ENCODE results near the gene MARCHF9.

MARCHF9 gene

GRCh38 chr12:57739914-57740538, 14.9 kb upstream of the MARCHF9 start:
- H3K4me3 Mint-ChIP-seq: peak overlapping the region; percentile 96
- ATAC-seq (no peak), DNase-seq (no peak)
- no peaks in the 10 kb centered on the region for H3K9me3 Mint-ChIP-seq
- no peaks in the 10 kb centered on the region for H3K27me3 Mint-ChIP-seq
- peaks cover 50% of the 10 kb centered on the region for H3K4me1 Mint-ChIP-seq
- H3K27ac Mint-ChIP-seq: peak overlapping the region; percentile 15
- H3K36me3 Mint-ChIP-seq (ENCODE audit: low read depth): peaks cover 5% of the 10 kb centered on the region

DNA sequence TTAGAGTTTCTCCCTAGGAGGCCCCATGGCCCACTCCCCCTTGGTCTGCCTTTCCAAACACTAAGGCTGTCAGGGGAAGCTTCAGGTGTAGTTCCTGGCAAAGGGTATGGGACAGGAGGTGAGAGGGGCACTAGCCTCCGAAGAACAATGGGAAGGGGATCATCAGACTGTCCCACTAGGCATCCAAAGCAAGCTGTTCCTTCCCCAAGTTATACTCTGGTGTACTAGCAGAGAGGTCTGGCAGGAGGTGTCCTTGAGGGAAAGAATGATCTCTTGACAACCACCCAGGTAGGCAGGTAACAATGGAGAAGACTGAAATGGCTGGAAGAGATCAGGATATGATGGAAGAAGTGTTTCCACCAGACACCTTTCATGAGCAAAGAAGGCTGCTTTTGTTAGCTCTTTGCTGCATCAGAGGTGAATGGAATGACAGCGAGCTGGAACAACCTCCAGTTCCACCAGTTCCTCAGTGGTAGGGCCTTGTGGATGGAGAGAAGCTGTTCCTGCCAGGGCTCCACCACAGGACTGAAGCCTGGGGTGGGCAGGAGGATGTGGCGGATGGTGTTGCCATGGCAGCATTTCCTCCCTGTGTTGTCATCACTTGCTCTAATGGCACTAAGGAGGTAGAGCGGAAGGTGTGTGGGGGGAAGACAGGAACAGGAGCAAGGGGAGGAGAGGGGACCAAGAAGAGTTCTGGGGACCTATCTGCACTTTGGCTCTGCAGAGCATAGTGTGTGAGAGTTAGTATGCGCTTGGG, 14.1 kb upstream of the MARCHF9 start:
- Mint-ChIP-seq H3K27me3 (no peaks in the 10 kb centered on the region), H3K4me1 (peaks cover 58% of the 10 kb centered on the region), H3K4me3 (peak overlapping the region; percentile 96), H3K9me3 (no peaks in the 10 kb centered on the region), H3K36me3 (ENCODE audit: low read depth) (peaks cover 8% of the 10 kb centered on the region), H3K27ac (peak overlapping the region; percentile 90)
- DNase-seq (peak; percentile 75), ATAC-seq (peak; percentile 68)

DNA sequence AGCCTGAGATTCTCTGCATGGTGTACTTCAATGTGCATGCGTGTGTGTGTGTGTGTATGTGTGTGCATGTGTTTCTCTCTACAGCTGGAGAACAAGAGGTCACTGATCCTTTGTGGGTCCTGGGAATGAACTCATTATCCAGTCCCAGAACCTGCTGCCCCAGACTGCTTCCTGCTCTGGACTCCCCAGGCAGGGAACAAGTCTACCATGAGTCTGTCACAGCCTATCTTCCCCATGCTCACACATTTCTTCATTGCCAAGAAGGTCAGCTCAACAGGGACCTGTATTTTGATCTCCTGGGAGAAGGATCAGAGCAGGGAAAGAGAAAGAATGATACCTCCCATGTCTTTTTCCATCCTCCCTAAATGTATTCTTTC, 13.5 kb upstream of the MARCHF9 start:
- DNase-seq (no peak), ATAC-seq (no peak)
- H3K4me1 Mint-ChIP-seq: peaks cover 63% of the 10 kb centered on the region
- peak overlapping the region; percentile 90 for H3K27ac Mint-ChIP-seq
- peak overlapping the region; percentile 96 for H3K4me3 Mint-ChIP-seq
- H3K27me3 Mint-ChIP-seq: no peaks in the 10 kb centered on the region
- peaks cover 12% of the 10 kb centered on the region for H3K36me3 Mint-ChIP-seq (ENCODE audit: low read depth)
- H3K9me3 Mint-ChIP-seq: no peaks in the 10 kb centered on the region

- H3K4me1 Mint-ChIP-seq: peaks cover 60% of the 10 kb centered on the region
- peak; percentile 78 for DNase-seq
- H3K27ac Mint-ChIP-seq: peak overlapping the region; percentile 90
- H3K9me3 Mint-ChIP-seq: no peaks in the 10 kb centered on the region
- no peaks in the 10 kb centered on the region for H3K27me3 Mint-ChIP-seq
- H3K36me3 Mint-ChIP-seq (ENCODE audit: low read depth): peaks cover 15% of the 10 kb centered on the region
- H3K4me3 Mint-ChIP-seq: peak overlapping the region; percentile 96
- peak; percentile 75 for ATAC-seq
Observed at GRCh38 chr12:57741844-57742738, 12.8 kb upstream of the MARCHF9 start.

DNA sequence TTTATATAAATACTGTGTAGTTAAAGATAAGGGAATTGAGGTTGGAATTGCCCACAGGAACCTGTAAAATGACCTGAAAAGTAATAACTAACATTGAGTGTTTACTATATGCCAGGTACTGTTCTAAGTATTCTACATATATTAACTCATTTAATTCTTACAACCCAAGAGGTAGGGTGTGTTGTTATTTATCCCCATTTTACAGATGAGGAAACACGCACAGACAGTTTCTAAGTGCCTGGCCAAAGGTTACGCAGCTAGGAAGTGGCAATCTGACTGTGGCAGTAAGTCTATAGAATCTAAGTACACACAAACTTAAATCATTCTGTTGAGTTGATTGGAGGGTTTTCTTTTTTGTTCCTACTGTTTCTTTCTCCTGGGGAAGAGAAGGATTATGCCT, 11.1 kb upstream of the MARCHF9 start:
- no peak for DNase-seq
- Mint-ChIP-seq H3K27ac (no peak overlapping the region), H3K4me1 (peaks cover 64% of the 10 kb centered on the region), H3K9me3 (no peaks in the 10 kb centered on the region), H3K27me3 (no peaks in the 10 kb centered on the region), H3K36me3 (ENCODE audit: low read depth) (peaks cover 26% of the 10 kb centered on the region), H3K4me3 (peak overlapping the region; percentile 89)
- no peak for ATAC-seq

DNA sequence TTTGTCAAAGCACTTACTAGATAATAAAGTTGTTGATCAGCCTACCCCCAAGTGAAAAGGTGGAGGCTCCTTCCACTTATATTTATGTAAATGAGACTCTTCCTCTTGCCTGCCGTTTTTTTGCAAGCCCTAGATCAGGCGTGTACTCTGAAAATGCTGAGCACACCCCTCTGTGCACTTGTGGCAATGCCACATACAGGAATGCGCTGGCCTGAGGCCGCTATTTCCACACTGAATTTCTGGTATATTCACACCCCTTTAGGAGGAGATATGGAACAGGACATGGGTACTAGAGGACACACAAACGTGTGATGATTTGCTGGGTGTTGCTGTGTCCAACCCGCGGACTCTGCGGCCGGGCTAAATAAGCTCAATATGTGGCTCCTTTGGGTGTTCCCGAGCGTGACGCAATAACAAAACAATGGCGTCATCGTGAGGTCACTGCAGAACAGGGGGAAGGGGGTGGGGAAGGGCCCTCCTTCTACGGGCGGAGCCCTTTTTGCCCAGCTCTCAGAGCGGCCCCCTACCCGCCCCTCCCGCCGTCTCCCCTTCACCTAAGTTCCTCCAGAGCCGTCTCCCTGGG, 10.6 kb upstream of the MARCHF9 start:
- Mint-ChIP-seq H3K36me3 (ENCODE audit: low read depth) (peaks cover 30% of the 10 kb centered on the region), H3K27me3 (no peaks in the 10 kb centered on the region), H3K4me3 (peak overlapping the region; percentile 89), H3K4me1 (peaks cover 65% of the 10 kb centered on the region), H3K27ac (peak overlapping the region; percentile 92), H3K9me3 (no peaks in the 10 kb centered on the region)
- ATAC-seq (peak; percentile 22), DNase-seq (peak; percentile 81)

- no peaks in the 10 kb centered on the region for H3K9me3 Mint-ChIP-seq
Observed at GRCh38 chr12:57744777-57745484, 10.0 kb upstream of the MARCHF9 start, which contains the start of gene TSPAN31. Gene TSPAN31 (plus strand): TSS chr12:57745039. CDS start chr12:57745155, 116 bp downstream.

GRCh38 chr12:57745485-57745881, 9.4 kb upstream of the MARCHF9 start:
- Mint-ChIP-seq H3K36me3 (ENCODE audit: low read depth) (peaks cover 38% of the 10 kb centered on the region), H3K9me3 (no peaks in the 10 kb centered on the region)
- no peak for DNase-seq

More at GRCh38 chr12:57744777-57745484, 10.0 kb upstream of the MARCHF9 start, which contains the start of gene TSPAN31:
- peaks cover 34% of the 10 kb centered on the region for H3K36me3 Mint-ChIP-seq (ENCODE audit: low read depth)
- H3K4me3 Mint-ChIP-seq: peak within 1 kb of the TSS; percentile 89
- peak within 1 kb of the TSS; percentile 92 for H3K27ac Mint-ChIP-seq
- DNase-seq: peak; percentile 93
- peak; percentile 80 for ATAC-seq
- no peaks in the 10 kb centered on the region for H3K27me3 Mint-ChIP-seq
- peaks cover 60% of the 10 kb centered on the region for H3K4me1 Mint-ChIP-seq

DNA sequence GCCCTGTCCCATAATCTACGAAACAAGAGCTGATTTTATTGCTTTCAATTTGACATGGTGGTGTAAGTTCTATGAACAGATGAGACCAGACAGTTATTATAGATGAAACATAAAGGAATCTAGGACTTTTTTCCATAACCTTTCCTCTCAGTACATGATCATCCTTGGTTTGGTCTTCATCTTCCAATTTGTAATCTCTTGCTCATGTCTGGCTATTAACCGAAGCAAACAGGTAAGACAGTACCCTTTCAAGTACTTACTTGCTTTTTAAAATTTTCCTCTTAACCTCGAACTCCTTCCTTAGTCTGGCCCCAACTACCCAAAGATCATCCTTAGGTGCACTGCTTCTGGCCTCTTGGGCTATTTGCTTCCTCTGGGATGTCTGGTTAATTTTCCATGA, 8.9 kb upstream of the MARCHF9 start:
- Mint-ChIP-seq H3K27ac (peak overlapping the region; percentile 92), H3K27me3 (no peaks in the 10 kb centered on the region), H3K9me3 (no peaks in the 10 kb centered on the region), H3K4me1 (peaks cover 58% of the 10 kb centered on the region), H3K36me3 (ENCODE audit: low read depth) (peaks cover 44% of the 10 kb centered on the region), H3K4me3 (peak overlapping the region; percentile 89)
- DNase-seq (no peak), ATAC-seq (no peak)

More at GRCh38 chr12:57745485-57745881, 9.4 kb upstream of the MARCHF9 start:
- Mint-ChIP-seq H3K27ac (peak overlapping the region; percentile 92), H3K4me3 (peak overlapping the region; percentile 89), H3K27me3 (no peaks in the 10 kb centered on the region), H3K4me1 (peaks cover 58% of the 10 kb centered on the region)
- ATAC-seq: no peak

DNA sequence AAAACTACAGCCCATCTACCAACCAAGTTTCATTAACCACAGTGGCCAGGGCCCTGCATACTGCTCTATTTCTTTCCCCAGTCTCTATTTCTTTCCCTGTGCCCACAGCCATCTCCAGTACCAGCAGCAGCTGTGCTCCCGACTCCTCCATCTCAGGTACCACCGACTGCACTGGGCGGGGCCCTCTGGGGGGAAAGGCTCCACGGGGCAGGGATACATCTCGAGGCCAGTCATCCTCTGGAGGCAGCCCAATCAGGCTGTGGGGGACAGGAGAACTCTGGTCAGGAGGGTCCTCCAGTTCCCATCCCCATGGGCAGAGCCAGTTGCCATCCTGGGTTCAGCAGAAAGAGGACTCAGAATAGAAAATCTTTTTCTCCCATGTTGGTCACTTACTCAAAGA, 5.8 kb upstream of the MARCHF9 start:
- peaks cover 71% of the 10 kb centered on the region for H3K4me1 Mint-ChIP-seq
- H3K27ac Mint-ChIP-seq: no peak overlapping the region
- DNase-seq (no peak), ATAC-seq (no peak)
- H3K36me3 Mint-ChIP-seq (ENCODE audit: low read depth): peaks cover 54% of the 10 kb centered on the region
- no peaks in the 10 kb centered on the region for H3K9me3 Mint-ChIP-seq
- peaks cover 3% of the 10 kb centered on the region for H3K27me3 Mint-ChIP-seq
- no peak overlapping the region for H3K4me3 Mint-ChIP-seq

GRCh38 chr12:57750561-57751431, 4.1 kb upstream of the MARCHF9 start:
- Mint-ChIP-seq H3K36me3 (ENCODE audit: low read depth) (peaks cover 49% of the 10 kb centered on the region), H3K27ac (peak overlapping the region; percentile 96), H3K27me3 (peaks cover 3% of the 10 kb centered on the region), H3K9me3 (no peaks in the 10 kb centered on the region), H3K4me1 (peaks cover 61% of the 10 kb centered on the region), H3K4me3 (peak overlapping the region; percentile 96)
- no peak for DNase-seq
- no peak for ATAC-seq

GRCh38 chr12:57751432-57751787, 3.5 kb upstream of the MARCHF9 start:
- Mint-ChIP-seq H3K4me1 (peaks cover 60% of the 10 kb centered on the region), H3K27ac (peak overlapping the region; percentile 96), H3K36me3 (ENCODE audit: low read depth) (peaks cover 43% of the 10 kb centered on the region), H3K9me3 (no peaks in the 10 kb centered on the region), H3K4me3 (peak overlapping the region; percentile 96), H3K27me3 (peaks cover 3% of the 10 kb centered on the region)
- DNase-seq (no peak), ATAC-seq (no peak)
